HG02973 (cell line): Measurements from ENCODE around the gene EFNA3.
A peak's percentile ranks its signal among the peaks of the same experiment; 100 is the strongest.

Experiments used
- ATAC-seq: cut with Tn5 transposase; IDR thresholded peaks from one replicate; pipeline ENCODE4 v1.9.1; 2021; ENCODE audit warnings: moderate library complexity; ENCODE audit not compliant: unreplicated experiment

The EFNA3 gene

GRCh38 chr1:155048449-155049334, 29.9 kb upstream of the EFNA3 start:
- ATAC-seq, result no peak

GRCh38 chr1:155049651-155050559, 28.7 kb upstream of the EFNA3 start:
- ATAC-seq, result no peak

GRCh38 chr1:155050560-155051341, 27.9 kb upstream of the EFNA3 start, which contains the start of gene ADAM15:
Gene ADAM15, plus strand, starts transcription at chr1:155051316. Its CDS starts 71 bp downstream, at chr1:155051387.
- ATAC-seq, result peak; percentile 55

GRCh38 chr1:155051342-155051776, 27.3 kb upstream of the EFNA3 start:
- peak; percentile 13 for ATAC-seq

- ATAC-seq, result no peak
Measured at GRCh38 chr1:155051777-155052398, 26.7 kb upstream of the EFNA3 start.

- ATAC-seq, result no peak
Measured at GRCh38 chr1:155052439-155053395, 25.9 kb upstream of the EFNA3 start.

- ATAC-seq, result no peak
Measured at GRCh38 chr1:155053531-155054105, 25.0 kb upstream of the EFNA3 start.

GRCh38 chr1:155057104-155057503, 21.5 kb upstream of the EFNA3 start:
- ATAC-seq, result no peak

GRCh38 chr1:155057788-155058211, 20.8 kb upstream of the EFNA3 start:
- ATAC-seq, result no peak

GRCh38 chr1:155060736-155061135, 17.9 kb upstream of the EFNA3 start:
- ATAC-seq, result no peak

GRCh38 chr1:155061381-155062150, 17.1 kb upstream of the EFNA3 start:
- no peak for ATAC-seq

- no peak for ATAC-seq
Measured at GRCh38 chr1:155062151-155062686, 16.4 kb upstream of the EFNA3 start.

GRCh38 chr1:155062702-155063411, 15.8 kb upstream of the EFNA3 start:
- ATAC-seq, result no peak

- peak; percentile 60 for ATAC-seq
Measured at GRCh38 chr1:155063550-155064110, 15.0 kb upstream of the EFNA3 start, which contains the start of gene EFNA4. Gene EFNA4, plus strand, starts transcription at chr1:155063740. Its CDS starts 84 bp downstream, at chr1:155063824.

- no peak for ATAC-seq
Measured at GRCh38 chr1:155064111-155064831, 14.4 kb upstream of the EFNA3 start.

GRCh38 chr1:155064832-155065429, 13.7 kb upstream of the EFNA3 start:
- ATAC-seq, result no peak
